Activated T-helper 2 cell treated with anti-CD3 and anti-CD28 coated beads, Interferon-gamma antibody, Interleukin-2, Interleukin-4, amounts not matched to agents 10 μg/mL and 5 μg/mL and 100 μg/mL, durations not matched to agents 14 hours and 24 hours and 36 hours (primary cell): ENCODE data around the gene TTC28. TPM values are rescaled to one million over a fixed set of nuclear protein-coding genes. Genes with fewer than 3 reads are reported as not detected.

Experiments
- DNase-seq: peaks from one replicate; pipeline ENCODE4 v3.0.0; 2021; ENCODE audit warnings: low spot score
- H3K27ac Mint-ChIP-seq: one replicate; pipeline ENCODE4 v1.8.0; 2021; ENCODE audit warnings: mixed read lengths
- H3K27me3 Mint-ChIP-seq: one replicate; pipeline ENCODE4 v1.8.0; 2021; ENCODE audit warnings: low read depth, mixed read lengths
- H3K36me3 Mint-ChIP-seq: one replicate; pipeline ENCODE4 v1.8.0; 2021; ENCODE audit warnings: low read depth, mixed read lengths
- H3K4me1 Mint-ChIP-seq: one replicate; pipeline ENCODE4 v1.8.0; 2021; ENCODE audit warnings: low read depth, mixed read lengths
- H3K4me3 Mint-ChIP-seq: one replicate; pipeline ENCODE4 v1.8.0; 2021; ENCODE audit warnings: low read depth, mild to moderate bottlenecking, moderate library complexity, mixed read lengths
- H3K9me3 Mint-ChIP-seq: one replicate; pipeline ENCODE4 v1.8.0; 2021; ENCODE audit warnings: mixed read lengths
- intact Hi-C: fragments of 100-400 bp; cut with micrococcal nuclease; formaldehyde crosslinking; loops from one replicate; pipeline ENCODE4 v1.15.1; 2023
- total RNA-seq: library from RNA; stranded (reverse); gene quantifications from 2 replicates; pipeline ENCODE4 v1.2.3, GENCODE V29; 2022

TTC28 gene
- total RNA-seq, 1 donor from 2014 or later, result 0.82 TPM

- H3K4me1 Mint-ChIP-seq, result no peaks in the 10 kb centered on the region
- H3K4me3 Mint-ChIP-seq, result no peak overlapping the region
- H3K27me3 Mint-ChIP-seq, result no peaks in the 10 kb centered on the region
- no peak for DNase-seq
- H3K36me3 Mint-ChIP-seq, result peaks cover 3% of the 10 kb centered on the region
- no peak overlapping the region for H3K27ac Mint-ChIP-seq
- peaks cover 2% of the 10 kb centered on the region for H3K9me3 Mint-ChIP-seq
- intact Hi-C loops, result no loop called here
Observed at GRCh38 chr22:27975381-27976013, 704.1 kb downstream of the TTC28 start.

- intact Hi-C loops, result no loop called here
- H3K4me1 Mint-ChIP-seq, result peaks cover 3% of the 10 kb centered on the region
- H3K9me3 Mint-ChIP-seq, result peaks cover 4% of the 10 kb centered on the region
- H3K36me3 Mint-ChIP-seq, result peaks cover 11% of the 10 kb centered on the region
- no peak overlapping the region for H3K4me3 Mint-ChIP-seq
- H3K27me3 Mint-ChIP-seq, result no peaks in the 10 kb centered on the region
- DNase-seq, result no peak
- no peak overlapping the region for H3K27ac Mint-ChIP-seq
Observed at GRCh38 chr22:27973846-27974245, 705.8 kb downstream of the TTC28 start.

DNA sequence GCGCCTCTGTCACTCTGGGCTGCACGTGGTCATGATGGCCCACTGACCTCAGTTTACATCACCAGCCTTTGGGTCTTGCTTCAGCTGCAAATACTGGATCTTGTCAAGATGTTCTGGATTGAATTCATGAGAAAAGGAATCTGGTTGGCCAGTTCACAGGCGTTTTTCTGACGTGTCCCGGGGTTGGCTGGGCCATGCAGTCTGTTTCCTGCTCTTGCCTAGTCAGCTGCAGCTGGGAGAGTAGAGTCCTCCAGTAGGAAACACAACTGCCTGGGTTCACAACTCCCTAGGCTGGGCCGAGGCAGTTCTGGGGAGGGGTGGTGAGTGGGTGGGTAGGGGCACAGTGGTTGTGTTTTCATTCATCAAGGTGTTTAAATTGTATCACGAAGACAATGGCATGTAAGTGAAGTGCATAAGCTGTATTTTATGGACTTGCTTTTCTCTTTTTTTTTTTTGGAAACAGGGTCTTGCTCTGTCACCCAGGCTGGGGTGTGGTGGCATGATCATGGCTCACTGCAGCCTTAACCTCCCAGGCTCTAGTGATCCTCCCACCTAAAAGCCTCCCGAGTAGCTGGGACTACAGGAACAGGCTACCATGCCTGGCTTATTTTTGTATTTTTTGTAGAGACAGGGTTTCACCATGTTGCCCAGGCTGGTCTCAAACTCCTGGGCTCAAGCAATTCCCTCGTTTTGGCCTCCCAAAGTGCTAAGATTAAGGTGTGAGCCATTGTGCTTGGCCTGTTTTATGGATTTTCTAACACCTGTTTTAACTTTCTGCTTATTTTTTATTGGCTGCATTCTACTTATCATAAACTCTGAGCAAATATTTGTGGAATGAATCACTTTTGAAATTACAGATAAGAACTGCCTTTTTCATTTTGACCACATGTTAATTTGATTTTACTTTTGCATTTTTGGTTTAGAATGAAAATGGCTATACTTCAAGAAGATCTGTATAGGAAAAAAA lies 706.6 kb downstream of the TTC28 start:
- intact Hi-C loops, result no loop called here
- DNase-seq, result no peak
- H3K27ac Mint-ChIP-seq, result no peak overlapping the region
- no peaks in the 10 kb centered on the region for H3K27me3 Mint-ChIP-seq
- H3K4me1 Mint-ChIP-seq, result peaks cover 3% of the 10 kb centered on the region
- H3K36me3 Mint-ChIP-seq, result peaks cover 11% of the 10 kb centered on the region
- H3K9me3 Mint-ChIP-seq, result peaks cover 4% of the 10 kb centered on the region
- H3K4me3 Mint-ChIP-seq, result no peak overlapping the region

DNA sequence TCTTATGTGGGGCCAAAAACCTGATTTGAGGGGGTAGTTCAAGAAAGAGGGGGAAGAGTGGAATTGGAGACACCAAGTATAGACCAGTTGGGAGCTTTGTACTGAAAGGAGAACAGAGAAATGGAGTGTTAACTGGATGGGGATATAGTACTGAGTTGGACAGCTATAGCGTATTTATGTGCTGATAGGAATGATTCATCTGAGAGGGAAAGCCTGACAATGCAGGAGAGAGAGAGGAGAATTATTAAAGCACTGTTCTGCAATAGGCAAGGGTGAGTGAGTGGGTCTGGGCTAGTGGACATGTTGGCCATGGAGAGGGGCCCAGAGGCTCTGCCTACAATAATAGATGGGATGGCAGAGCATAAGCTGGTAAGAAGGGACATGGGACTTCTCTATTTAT lies 707.7 kb downstream of the TTC28 start:
- intact Hi-C loops, result no loop called here

DNA sequence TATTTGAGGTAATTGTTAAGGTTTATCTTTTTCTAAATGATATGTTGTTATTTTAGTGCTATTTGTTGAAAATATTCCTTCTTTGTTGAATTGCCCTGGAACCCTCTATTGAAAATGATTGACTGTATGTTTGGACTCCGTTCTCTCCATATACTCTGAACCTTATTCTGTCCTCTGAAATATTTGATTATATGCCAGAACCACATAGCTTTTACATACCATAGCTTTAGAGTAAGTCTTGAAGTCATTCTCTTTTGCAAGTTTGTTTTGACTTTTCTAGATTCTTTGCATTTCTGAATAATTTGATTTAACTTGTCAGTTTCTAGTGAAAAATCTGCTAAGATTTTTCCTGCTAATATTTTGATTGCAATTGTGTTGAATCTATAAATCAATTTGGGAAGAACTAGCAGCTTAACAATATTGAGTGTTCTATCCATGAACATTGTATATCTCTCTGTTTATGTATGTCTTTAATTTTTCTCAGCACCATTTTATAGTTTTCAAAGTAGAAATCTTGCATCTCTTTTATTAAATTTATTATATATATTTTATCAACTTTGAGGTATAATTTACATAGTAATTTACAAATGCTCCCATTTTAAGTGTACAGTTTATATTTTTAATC lies 708.9 kb downstream of the TTC28 start:
- Mint-ChIP-seq H3K9me3 (peaks cover 4% of the 10 kb centered on the region), H3K4me1 (peaks cover 3% of the 10 kb centered on the region), H3K27ac (no peak overlapping the region), H3K27me3 (no peaks in the 10 kb centered on the region), H3K36me3 (peaks cover 11% of the 10 kb centered on the region), H3K4me3 (no peak overlapping the region)
- intact Hi-C loops, result no loop called here
- no peak for DNase-seq

More for the DNA sequence above, 707.7 kb downstream of the TTC28 start:
- H3K36me3 Mint-ChIP-seq, result peaks cover 11% of the 10 kb centered on the region
- no peaks in the 10 kb centered on the region for H3K27me3 Mint-ChIP-seq
- DNase-seq, result no peak
- H3K9me3 Mint-ChIP-seq, result peaks cover 4% of the 10 kb centered on the region
- peaks cover 3% of the 10 kb centered on the region for H3K4me1 Mint-ChIP-seq
- no peak overlapping the region for H3K27ac Mint-ChIP-seq
- H3K4me3 Mint-ChIP-seq, result no peak overlapping the region

- intact Hi-C loops, result no loop called here
- DNase-seq, result no peak
- Mint-ChIP-seq H3K27ac (no peak overlapping the region), H3K36me3 (peaks cover 11% of the 10 kb centered on the region), H3K27me3 (no peaks in the 10 kb centered on the region), H3K4me3 (no peak overlapping the region), H3K4me1 (peaks cover 3% of the 10 kb centered on the region), H3K9me3 (peaks cover 4% of the 10 kb centered on the region)
Observed at GRCh38 chr22:27966168-27967064, 713.2 kb downstream of the TTC28 start.

GRCh38 chr22:27962268-27963044 lies 717.2 kb downstream of the TTC28 start:
- DNase-seq, result no peak
- Mint-ChIP-seq H3K27me3 (no peaks in the 10 kb centered on the region), H3K4me1 (no peaks in the 10 kb centered on the region), H3K27ac (no peak overlapping the region), H3K36me3 (no peaks in the 10 kb centered on the region), H3K9me3 (no peaks in the 10 kb centered on the region), H3K4me3 (no peak overlapping the region)
- intact Hi-C loops, result no loop called here

DNA sequence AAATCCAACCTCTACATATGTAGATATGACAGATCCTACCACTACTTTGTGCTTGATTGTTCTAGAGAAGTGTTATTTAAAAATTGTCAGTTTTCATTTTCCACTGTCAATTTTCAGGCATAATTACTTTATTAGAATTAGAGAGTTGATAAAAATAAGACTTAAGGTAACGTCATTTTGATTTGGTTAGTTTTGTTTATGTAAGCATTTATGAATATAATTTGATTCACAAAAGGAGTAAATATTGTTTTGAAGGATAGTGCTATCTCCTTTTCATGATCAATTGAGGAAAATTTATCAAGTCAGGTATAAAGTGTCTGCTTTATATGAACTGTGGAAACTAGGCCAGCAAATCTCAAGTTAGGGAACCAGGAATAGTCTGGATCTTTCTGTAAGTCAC lies 718.0 kb downstream of the TTC28 start:
- intact Hi-C loops, result no loop called here
- Mint-ChIP-seq H3K36me3 (no peaks in the 10 kb centered on the region), H3K9me3 (no peaks in the 10 kb centered on the region), H3K27me3 (no peaks in the 10 kb centered on the region), H3K27ac (no peak overlapping the region), H3K4me1 (no peaks in the 10 kb centered on the region), H3K4me3 (no peak overlapping the region)
- DNase-seq, result no peak

GRCh38 chr22:27961182-27961581 lies 718.5 kb downstream of the TTC28 start:
- no peak for DNase-seq
- Mint-ChIP-seq H3K36me3 (no peaks in the 10 kb centered on the region), H3K27me3 (no peaks in the 10 kb centered on the region), H3K4me1 (no peaks in the 10 kb centered on the region), H3K4me3 (no peak overlapping the region), H3K9me3 (no peaks in the 10 kb centered on the region), H3K27ac (no peak overlapping the region)
- intact Hi-C loops, result no loop called here

DNA sequence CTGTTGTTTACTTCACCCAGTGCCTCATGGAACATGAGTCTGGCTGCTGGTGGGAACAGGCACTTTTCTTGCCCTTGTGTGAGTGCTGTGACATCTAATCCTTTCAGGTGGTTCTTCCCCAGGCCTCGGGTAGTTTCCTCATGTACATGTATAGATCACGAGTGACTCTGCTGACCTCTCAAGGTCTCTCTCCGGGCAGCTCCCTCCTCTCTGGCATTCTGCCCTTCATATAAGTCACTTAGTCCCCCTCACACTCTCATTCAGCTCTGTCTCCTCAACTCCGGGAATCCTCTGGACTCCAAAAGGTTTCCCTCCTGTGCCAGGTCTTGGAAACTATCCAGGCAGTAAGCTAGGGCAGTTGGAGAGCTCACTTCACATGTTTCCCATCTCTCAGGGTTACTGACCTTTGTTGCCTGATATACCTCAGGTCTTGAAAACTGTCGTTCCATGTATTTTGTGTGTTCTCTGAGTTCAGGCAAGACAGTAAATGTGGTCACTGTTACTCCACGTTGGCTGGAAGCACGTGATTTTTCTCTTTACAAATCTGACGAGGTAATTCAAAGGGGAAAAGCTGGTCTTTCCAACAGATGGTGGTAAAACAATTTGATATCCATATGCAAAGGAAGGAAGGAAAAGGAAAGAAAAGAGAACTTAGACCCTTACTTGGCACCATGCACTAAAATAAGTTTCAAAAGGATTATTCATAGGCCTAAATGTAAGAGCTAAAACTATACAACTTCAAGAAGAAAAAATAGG lies 720.1 kb downstream of the TTC28 start:
- H3K36me3 Mint-ChIP-seq, result no peaks in the 10 kb centered on the region

DNA sequence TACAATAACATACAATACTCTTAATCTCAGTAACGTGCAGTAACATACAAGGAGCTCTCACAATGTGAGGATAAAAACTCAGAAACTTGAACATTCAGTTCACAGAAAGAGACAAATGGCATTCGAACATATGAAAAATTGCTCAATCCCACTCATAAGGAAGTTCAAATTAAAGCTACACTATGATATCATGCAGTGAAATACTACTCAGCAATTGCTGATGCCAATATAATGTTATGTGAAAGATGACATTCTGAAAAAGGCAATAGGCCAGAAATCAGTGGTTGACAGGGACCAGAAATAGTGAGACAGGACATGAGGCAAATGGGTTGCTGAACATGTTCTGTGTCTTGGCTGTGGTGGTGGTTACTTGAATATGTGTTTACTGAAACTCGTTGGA lies 726.9 kb downstream of the TTC28 start:
- H3K9me3 Mint-ChIP-seq, result no peaks in the 10 kb centered on the region
- no peaks in the 10 kb centered on the region for H3K36me3 Mint-ChIP-seq
- H3K4me3 Mint-ChIP-seq, result no peak overlapping the region
- no peaks in the 10 kb centered on the region for H3K4me1 Mint-ChIP-seq
- no peak for DNase-seq
- no peaks in the 10 kb centered on the region for H3K27me3 Mint-ChIP-seq
- intact Hi-C loops, result no loop called here
- no peak overlapping the region for H3K27ac Mint-ChIP-seq

More for the DNA sequence above, 720.1 kb downstream of the TTC28 start:
- no peak overlapping the region for H3K27ac Mint-ChIP-seq
- H3K4me1 Mint-ChIP-seq, result no peaks in the 10 kb centered on the region
- no peak for DNase-seq
- no peaks in the 10 kb centered on the region for H3K27me3 Mint-ChIP-seq
- intact Hi-C loops, result no loop called here
- no peaks in the 10 kb centered on the region for H3K9me3 Mint-ChIP-seq
- H3K4me3 Mint-ChIP-seq, result no peak overlapping the region
